Stimulated activated effector memory CD8-positive, alpha-beta T cell treated with anti-CD3 and anti-CD28 coated beads, Interleukin-12 subunit alpha, Interleukin-12 subunit beta, amount 100 ng/mL, for 72 hours (primary cell): Measurements from ENCODE around the gene CDK7.
"Not testable (repeated sequence)": the region's sequence is repeated elsewhere in the genome, so short reads cannot be mapped to it uniquely, and the experiment has no call there.

Experiments used
- ATAC-seq: fragments of 150-1000 bp; cut with Tn5 transposase; 2 replicates; pipeline ENCODE4 v1.10.0; 2021
- DNase-seq, 2 donors: peaks; one replicate each; pipeline ENCODE4 v3.0.0; 2021 to 2022; ENCODE audit warnings: low spot score in 2 of 2
- H3K27ac Mint-ChIP-seq: one replicate; pipeline ENCODE4 v1.8.0; 2022; ENCODE audit warnings: mild to moderate bottlenecking, mixed read lengths
- H3K36me3 Mint-ChIP-seq: one replicate; pipeline ENCODE4 v1.8.0; 2022; ENCODE audit warnings: mild to moderate bottlenecking, mixed read lengths
- H3K4me1 Mint-ChIP-seq: one replicate; pipeline ENCODE4 v1.8.0; 2022; ENCODE audit warnings: mixed read lengths
- H3K4me3 Mint-ChIP-seq: one replicate; pipeline ENCODE4 v1.8.0; 2022; ENCODE audit warnings: mild to moderate bottlenecking, mixed read lengths
- H3K9me3 Mint-ChIP-seq: one replicate; pipeline ENCODE4 v1.8.0; 2022; ENCODE audit warnings: mixed read lengths

The CDK7 gene

GRCh38 chr5:69220833-69221232, 13.9 kb upstream of the CDK7 start:
- not testable (repeated sequence) for ATAC-seq, H3K4me3 Mint-ChIP-seq, H3K9me3 Mint-ChIP-seq, DNase-seq
- H3K4me1 Mint-ChIP-seq = peaks cover 11% of the 10 kb centered on the region
- H3K36me3 Mint-ChIP-seq = peaks cover 39% of the 10 kb centered on the region
- H3K27ac Mint-ChIP-seq = peak overlapping the region; percentile 48

GRCh38 chr5:69224520-69224919, 10.2 kb upstream of the CDK7 start:
- peaks cover 6% of the 10 kb centered on the region for H3K4me1 Mint-ChIP-seq
- H3K36me3 Mint-ChIP-seq = peaks cover 64% of the 10 kb centered on the region
- no peak overlapping the region for H3K4me3 Mint-ChIP-seq
- no peaks in the 10 kb centered on the region for H3K9me3 Mint-ChIP-seq
- ATAC-seq (no peak), DNase-seq (no peak)
- H3K27ac Mint-ChIP-seq = no peak overlapping the region

- H3K27ac Mint-ChIP-seq = no peak overlapping the region
Observed at GRCh38 chr5:69225860-69226259, 8.8 kb upstream of the CDK7 start.

GRCh38 chr5:69230181-69230580, 4.5 kb upstream of the CDK7 start:
- peaks cover 8% of the 10 kb centered on the region for H3K4me1 Mint-ChIP-seq
- H3K27ac Mint-ChIP-seq = no peak overlapping the region
- H3K36me3 Mint-ChIP-seq = peaks cover 52% of the 10 kb centered on the region
- H3K4me3 Mint-ChIP-seq = no peak overlapping the region
- DNase-seq (no peak), ATAC-seq (no peak)
- no peaks in the 10 kb centered on the region for H3K9me3 Mint-ChIP-seq

More at GRCh38 chr5:69225860-69226259, 8.8 kb upstream of the CDK7 start:
- Mint-ChIP-seq H3K4me1 (no peaks in the 10 kb centered on the region), H3K9me3 (no peaks in the 10 kb centered on the region), H3K36me3 (peaks cover 66% of the 10 kb centered on the region), H3K4me3 (no peak overlapping the region)
- ATAC-seq (no peak), DNase-seq (no peak)

- Mint-ChIP-seq H3K36me3 (peaks cover 47% of the 10 kb centered on the region), H3K4me3 (no peak overlapping the region), H3K27ac (no peak overlapping the region), H3K9me3 (no peaks in the 10 kb centered on the region), H3K4me1 (peaks cover 8% of the 10 kb centered on the region)
- ATAC-seq (no peak), DNase-seq (no peak)
Observed at GRCh38 chr5:69231281-69231680, 3.4 kb upstream of the CDK7 start.

GRCh38 chr5:69231851-69232250, 2.8 kb upstream of the CDK7 start:
- Mint-ChIP-seq H3K27ac (no peak overlapping the region), H3K4me1 (peaks cover 10% of the 10 kb centered on the region), H3K36me3 (peaks cover 47% of the 10 kb centered on the region), H3K9me3 (no peaks in the 10 kb centered on the region), H3K4me3 (no peak overlapping the region)
- ATAC-seq (no peak), DNase-seq (no peak)

- H3K9me3 Mint-ChIP-seq, H3K27ac Mint-ChIP-seq, DNase-seq, ATAC-seq: not testable (repeated sequence)
- Mint-ChIP-seq H3K4me1 (peaks cover 28% of the 10 kb centered on the region), H3K36me3 (peaks cover 61% of the 10 kb centered on the region), H3K4me3 (peak overlapping the region; percentile 85)
Observed at GRCh38 chr5:69236733-69237132, 2.0 kb downstream of the CDK7 start.

- H3K4me3 Mint-ChIP-seq = peak overlapping the region; percentile 85
- H3K9me3 Mint-ChIP-seq = no peaks in the 10 kb centered on the region
- DNase-seq = no peak
- peak overlapping the region; percentile 23 for H3K27ac Mint-ChIP-seq
- H3K4me1 Mint-ChIP-seq = peaks cover 38% of the 10 kb centered on the region
- no peak for ATAC-seq
- peaks cover 64% of the 10 kb centered on the region for H3K36me3 Mint-ChIP-seq
Observed at GRCh38 chr5:69237877-69238276, 3.2 kb downstream of the CDK7 start.

GRCh38 chr5:69238760-69239251, 4.1 kb downstream of the CDK7 start:
- peaks cover 68% of the 10 kb centered on the region for H3K36me3 Mint-ChIP-seq
- no peak for ATAC-seq
- H3K9me3 Mint-ChIP-seq = no peaks in the 10 kb centered on the region
- peaks cover 44% of the 10 kb centered on the region for H3K4me1 Mint-ChIP-seq
- peak overlapping the region; percentile 23 for H3K27ac Mint-ChIP-seq
- H3K4me3 Mint-ChIP-seq = no peak overlapping the region
- no peak for DNase-seq

- Mint-ChIP-seq H3K36me3 (peaks cover 58% of the 10 kb centered on the region), H3K4me1 (peaks cover 47% of the 10 kb centered on the region), H3K4me3 (no peak overlapping the region), H3K27ac (no peak overlapping the region), H3K9me3 (no peaks in the 10 kb centered on the region)
- DNase-seq (no peak), ATAC-seq (no peak)
Observed at GRCh38 chr5:69242215-69242927, 7.7 kb downstream of the CDK7 start.

GRCh38 chr5:69245031-69245430, 10.3 kb downstream of the CDK7 start:
- H3K36me3 Mint-ChIP-seq = peaks cover 38% of the 10 kb centered on the region
- H3K4me1 Mint-ChIP-seq = peaks cover 43% of the 10 kb centered on the region
- no peak overlapping the region for H3K4me3 Mint-ChIP-seq

GRCh38 chr5:69248019-69248418, 13.3 kb downstream of the CDK7 start:
- no peak for DNase-seq
- H3K9me3 Mint-ChIP-seq = peaks cover 4% of the 10 kb centered on the region
- H3K4me3 Mint-ChIP-seq = no peak overlapping the region
- peaks cover 36% of the 10 kb centered on the region for H3K36me3 Mint-ChIP-seq
- ATAC-seq = no peak
- H3K27ac Mint-ChIP-seq = no peak overlapping the region
- H3K4me1 Mint-ChIP-seq = peaks cover 36% of the 10 kb centered on the region

More at GRCh38 chr5:69245031-69245430, 10.3 kb downstream of the CDK7 start:
- Mint-ChIP-seq H3K9me3 (peaks cover 4% of the 10 kb centered on the region), H3K27ac (no peak overlapping the region)
- DNase-seq (no peak), ATAC-seq (no peak)

- Mint-ChIP-seq H3K27ac (peak overlapping the region; percentile 74), H3K9me3 (peaks cover 4% of the 10 kb centered on the region), H3K4me3 (no peak overlapping the region), H3K36me3 (peaks cover 46% of the 10 kb centered on the region), H3K4me1 (peaks cover 26% of the 10 kb centered on the region)
- ATAC-seq (no peak), DNase-seq (no peak)
Observed at GRCh38 chr5:69250593-69250992, 15.9 kb downstream of the CDK7 start.

GRCh38 chr5:69252437-69252836, 17.8 kb downstream of the CDK7 start:
- Mint-ChIP-seq H3K27ac (no peak overlapping the region), H3K9me3 (peaks cover 4% of the 10 kb centered on the region), H3K4me3 (no peak overlapping the region), H3K4me1 (peaks cover 12% of the 10 kb centered on the region), H3K36me3 (peaks cover 65% of the 10 kb centered on the region)
- no peak for ATAC-seq
- no peak for DNase-seq

GRCh38 chr5:69255940-69256339, 21.3 kb downstream of the CDK7 start:
- H3K36me3 Mint-ChIP-seq = peaks cover 92% of the 10 kb centered on the region
- not testable (repeated sequence) for DNase-seq, H3K4me3 Mint-ChIP-seq, H3K4me1 Mint-ChIP-seq, H3K9me3 Mint-ChIP-seq, H3K27ac Mint-ChIP-seq, ATAC-seq

GRCh38 chr5:69257577-69257976, 22.9 kb downstream of the CDK7 start:
- ATAC-seq = no peak
- Mint-ChIP-seq H3K4me1 (no peaks in the 10 kb centered on the region), H3K9me3 (no peaks in the 10 kb centered on the region), H3K36me3 (peaks cover 94% of the 10 kb centered on the region), H3K27ac (no peak overlapping the region), H3K4me3 (no peak overlapping the region)
- DNase-seq = no peak
